Femur (tissue), 1 donor: ENCODE data around the gene FBN2.

Experiments used
- DNase-seq: peaks from one replicate; pipeline ENCODE4 v3.0.0-alpha.2; 2017

Gene FBN2

GRCh38 chr5:128237000-128237399 lies 301.0 kb downstream of the FBN2 start:
- DNase-seq, result no peak

- DNase-seq, result no peak
Observed at GRCh38 chr5:128236334-128236733, 301.7 kb downstream of the FBN2 start.

GRCh38 chr5:128234928-128235641 lies 303.0 kb downstream of the FBN2 start:
- no peak for DNase-seq

GRCh38 chr5:128228521-128228920 lies 309.5 kb downstream of the FBN2 start:
- peak; percentile 52 for DNase-seq

GRCh38 chr5:128228008-128228407 lies 310.0 kb downstream of the FBN2 start:
- DNase-seq, result peak; percentile 67

GRCh38 chr5:128225245-128226030 lies 312.6 kb downstream of the FBN2 start:
- no peak for DNase-seq

GRCh38 chr5:128224336-128224735 lies 313.7 kb downstream of the FBN2 start:
- no peak for DNase-seq

- no peak for DNase-seq
Observed at GRCh38 chr5:128220841-128221240, 317.2 kb downstream of the FBN2 start.

- peak; percentile 83 for DNase-seq
Observed at GRCh38 chr5:128216860-128217531, 321.0 kb downstream of the FBN2 start.

- no peak for DNase-seq
Observed at GRCh38 chr5:128216285-128216684, 321.8 kb downstream of the FBN2 start.

- DNase-seq, result no peak
Observed at GRCh38 chr5:128213833-128214232, 324.2 kb downstream of the FBN2 start.

- DNase-seq, result peak; percentile 75
Observed at GRCh38 chr5:128213340-128213739, 324.7 kb downstream of the FBN2 start.

- DNase-seq, result peak; percentile 51
Observed at GRCh38 chr5:128212191-128212806, 325.7 kb downstream of the FBN2 start.

- DNase-seq, result no peak
Observed at GRCh38 chr5:128208436-128208835, 329.6 kb downstream of the FBN2 start.
